Stomach smooth muscle (tissue), 2 donors: ENCODE measurements around the gene TMEM114.

Experiments used
- H3K27ac ChIP-seq: one replicate; pipeline ENCODE4 v1.7.0; 2013; ENCODE audit warnings: mild to moderate bottlenecking, low read length, inconsistent platforms
- H3K27me3 ChIP-seq, 2 donors: one replicate each; pipeline ENCODE4 v1.7.0; 2013; ENCODE audit warnings: low read length in 2 of 2; ENCODE audit not compliant: insufficient read depth in 2 of 2, control insufficient read depth in 1 of 2
- H3K36me3 ChIP-seq, 2 donors: one replicate each; pipeline ENCODE4 v1.7.0; 2013; ENCODE audit warnings: low read length in 2 of 2; ENCODE audit not compliant: control insufficient read depth in 2 of 2, insufficient read depth in 2 of 2
- H3K4me1 ChIP-seq: one replicate; pipeline ENCODE4 v1.7.0; 2013; ENCODE audit warnings: low read length; ENCODE audit not compliant: control insufficient read depth, insufficient read depth
- H3K4me3 ChIP-seq, 2 donors: one replicate each; pipeline ENCODE4 v1.7.0; 2013; ENCODE audit warnings: low read length in 2 of 2
- H3K9ac ChIP-seq, 2 donors: one replicate each; pipeline ENCODE4 v1.7.0; 2013; ENCODE audit warnings: low read length in 2 of 2, mild to moderate bottlenecking in 1 of 2
- H3K9me3 ChIP-seq, 2 donors: one replicate each; pipeline ENCODE4 v1.7.0; 2013; ENCODE audit warnings: low read length in 2 of 2; ENCODE audit not compliant: control insufficient read depth in 2 of 2
- donor health status: healthy.
- donor health status: Pancreatic carcinoma.

Gene TMEM114

DNA sequence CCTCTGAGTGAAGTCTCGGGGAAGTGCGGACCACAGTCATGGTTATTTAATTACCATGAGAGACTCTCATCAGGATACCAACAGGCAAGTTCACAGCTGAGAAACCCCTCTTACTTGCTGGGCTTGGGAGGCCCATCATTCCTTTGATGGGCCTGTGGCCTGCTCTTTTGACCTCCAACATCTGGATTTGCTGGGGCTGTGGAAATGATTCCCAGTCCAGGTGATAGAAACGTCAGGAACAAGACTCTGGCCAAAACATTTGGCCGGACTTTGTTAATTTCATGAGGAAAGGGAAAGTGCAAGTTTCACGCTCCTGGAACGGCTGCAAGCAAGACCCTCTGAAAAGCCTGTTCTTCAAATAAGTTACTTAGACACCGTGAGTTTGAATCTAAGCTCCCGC, 42.5 kb downstream of the TMEM114 start:
- Histone ChIP-seq H3K27ac (no peak overlapping the region), H3K27me3 (peaks cover 2 to 8% of the 10 kb centered on the region in 2 donors), H3K36me3 (no peaks in the 10 kb centered on the region), H3K9ac (no peak overlapping the region), H3K4me1 (no peaks in the 10 kb centered on the region), H3K4me3 (no peak overlapping the region), H3K9me3 (no peaks in the 10 kb centered on the region)

GRCh38 chr16:8544406-8544805, 45.9 kb downstream of the TMEM114 start:
- Histone ChIP-seq H3K9me3 (no peaks in the 10 kb centered on the region), H3K36me3 (no peaks in the 10 kb centered on the region), H3K27ac (no peak overlapping the region), H3K27me3 (peaks cover 0 to 7% of the 10 kb centered on the region in 2 donors), H3K9ac (no peak overlapping the region), H3K4me1 (no peaks in the 10 kb centered on the region), H3K4me3 (no peak overlapping the region)

DNA sequence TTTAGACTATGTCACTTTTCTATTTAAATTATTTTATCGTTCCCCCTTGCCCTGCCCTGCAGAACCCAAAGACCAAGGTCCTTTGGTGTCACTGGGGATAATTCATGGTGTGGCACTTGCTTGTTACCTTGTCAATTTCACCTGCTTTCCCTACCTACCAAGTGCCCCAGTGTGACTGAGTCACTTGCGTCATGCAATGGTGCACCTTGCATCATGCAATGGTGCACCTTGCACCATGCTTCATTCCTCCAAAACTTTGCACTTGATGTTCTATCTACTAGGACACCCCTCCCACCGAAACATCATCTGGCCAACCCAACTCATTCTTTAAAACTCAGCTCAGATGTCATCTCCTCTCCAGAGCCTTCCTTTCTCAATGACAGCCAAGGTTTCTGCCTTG, 47.1 kb downstream of the TMEM114 start:
- no peak overlapping the region for H3K4me3 ChIP-seq
- no peak overlapping the region for H3K9ac ChIP-seq
- no peak overlapping the region for H3K27ac ChIP-seq
- no peaks in the 10 kb centered on the region for H3K9me3 ChIP-seq
- H3K4me1 ChIP-seq = no peaks in the 10 kb centered on the region
- no peaks in the 10 kb centered on the region for H3K36me3 ChIP-seq
- H3K27me3 ChIP-seq = peaks cover 0 to 7% of the 10 kb centered on the region in 2 donors

- Histone ChIP-seq H3K27ac (no peak overlapping the region), H3K9ac (no peak overlapping the region), H3K4me1 (no peaks in the 10 kb centered on the region), H3K4me3 (no peak overlapping the region), H3K36me3 (no peaks in the 10 kb centered on the region), H3K9me3 (no peaks in the 10 kb centered on the region), H3K27me3 (peaks cover 0 to 5% of the 10 kb centered on the region in 2 donors)
Measured at GRCh38 chr16:8542393-8542792, 47.9 kb downstream of the TMEM114 start.

DNA sequence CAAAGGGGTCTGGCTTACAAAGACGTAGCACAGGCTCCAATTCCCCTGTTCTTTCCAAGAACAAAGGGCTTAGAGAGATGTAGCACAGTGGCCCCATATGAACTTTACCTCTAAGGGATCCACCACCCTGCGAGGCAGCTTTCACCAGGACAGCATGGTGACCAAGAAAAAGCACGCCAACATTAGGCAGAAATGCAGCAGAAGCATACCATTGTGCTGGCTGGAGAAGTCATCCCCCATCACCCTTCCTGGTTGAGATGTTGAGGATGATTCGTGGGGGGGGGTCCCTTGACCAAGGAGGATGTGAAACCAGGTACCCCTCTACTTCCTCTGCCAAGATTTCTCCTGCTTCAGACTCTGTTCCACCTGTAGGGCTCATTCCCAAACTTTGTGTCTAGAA, 48.4 kb downstream of the TMEM114 start:
- no peaks in the 10 kb centered on the region for H3K4me1 ChIP-seq
- no peaks in the 10 kb centered on the region for H3K36me3 ChIP-seq
- no peak overlapping the region for H3K4me3 ChIP-seq
- H3K27ac ChIP-seq = no peak overlapping the region
- peaks cover 0 to 5% of the 10 kb centered on the region in 2 donors for H3K27me3 ChIP-seq
- H3K9ac ChIP-seq = no peak overlapping the region
- no peaks in the 10 kb centered on the region for H3K9me3 ChIP-seq

- H3K4me1 ChIP-seq = no peaks in the 10 kb centered on the region
- no peaks in the 10 kb centered on the region for H3K36me3 ChIP-seq
- H3K27me3 ChIP-seq = no peaks in the 10 kb centered on the region
- H3K9ac ChIP-seq = no peak overlapping the region
- H3K4me3 ChIP-seq = no peak overlapping the region
- H3K27ac ChIP-seq = no peak overlapping the region
- H3K9me3 ChIP-seq = no peaks in the 10 kb centered on the region
Measured at GRCh38 chr16:8537691-8538342, 52.5 kb downstream of the TMEM114 start.

DNA sequence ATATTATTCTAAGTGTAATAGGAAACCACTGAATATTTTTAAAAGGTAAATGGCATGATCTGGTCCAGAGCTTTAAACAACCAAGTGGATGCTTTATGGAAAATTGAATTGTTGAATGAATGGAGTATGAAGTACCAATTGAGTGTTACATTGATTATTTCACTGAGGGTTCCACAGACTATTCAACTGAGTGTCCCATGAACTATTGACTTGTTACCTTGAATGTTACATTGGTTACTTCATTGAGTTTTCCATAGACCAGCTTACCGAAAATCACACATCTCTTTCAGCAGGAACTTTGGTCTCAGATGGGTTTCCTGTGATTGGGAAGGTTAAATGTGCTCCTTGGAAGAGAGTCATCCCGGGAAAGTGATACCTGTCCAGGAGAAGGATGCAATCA, 56.8 kb downstream of the TMEM114 start:
- no peaks in the 10 kb centered on the region for H3K4me1 ChIP-seq
- no peak overlapping the region for H3K9ac ChIP-seq

DNA sequence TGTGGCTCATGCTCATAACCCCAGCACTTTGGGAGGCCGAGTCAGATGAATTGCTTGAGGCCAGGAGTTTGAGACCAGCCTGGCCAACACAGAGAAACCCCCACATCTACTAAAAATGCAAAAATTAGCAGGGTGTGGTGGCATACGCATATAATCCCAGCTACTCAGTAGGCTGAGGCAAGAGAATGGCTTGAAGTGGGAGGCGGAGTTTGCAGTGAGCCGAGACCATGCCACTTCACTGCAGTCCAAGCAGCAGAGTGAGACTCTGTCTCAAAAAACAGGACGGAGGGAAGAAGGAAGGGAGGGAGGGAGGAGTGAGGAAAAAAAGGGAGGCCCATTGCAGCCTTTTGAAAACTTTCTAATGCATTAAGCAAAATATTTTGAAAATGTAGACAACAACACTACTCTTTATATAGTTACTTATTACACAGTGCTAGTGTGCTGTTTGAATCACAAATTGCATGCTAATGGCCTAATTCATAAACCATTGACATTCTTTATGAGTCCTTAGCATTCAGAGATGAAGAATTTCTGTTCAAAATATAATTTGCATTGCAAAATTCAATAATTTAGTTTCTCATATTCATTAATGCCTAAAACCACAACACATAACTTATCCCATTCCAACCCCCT, 59.4 kb downstream of the TMEM114 start:
- Histone ChIP-seq H3K27ac (no peak overlapping the region), H3K27me3 (peaks cover 0 to 2% of the 10 kb centered on the region in 2 donors), H3K9me3 (no peaks in the 10 kb centered on the region), H3K4me3 (no peak overlapping the region), H3K36me3 (no peaks in the 10 kb centered on the region), H3K4me1 (no peaks in the 10 kb centered on the region), H3K9ac (no peak overlapping the region)

More for the DNA sequence above, 56.8 kb downstream of the TMEM114 start:
- no peaks in the 10 kb centered on the region for H3K9me3 ChIP-seq
- no peak overlapping the region for H3K27ac ChIP-seq
- no peaks in the 10 kb centered on the region for H3K36me3 ChIP-seq
- H3K27me3 ChIP-seq = peaks cover 0 to 2% of the 10 kb centered on the region in 2 donors
- H3K4me3 ChIP-seq = no peak overlapping the region

DNA sequence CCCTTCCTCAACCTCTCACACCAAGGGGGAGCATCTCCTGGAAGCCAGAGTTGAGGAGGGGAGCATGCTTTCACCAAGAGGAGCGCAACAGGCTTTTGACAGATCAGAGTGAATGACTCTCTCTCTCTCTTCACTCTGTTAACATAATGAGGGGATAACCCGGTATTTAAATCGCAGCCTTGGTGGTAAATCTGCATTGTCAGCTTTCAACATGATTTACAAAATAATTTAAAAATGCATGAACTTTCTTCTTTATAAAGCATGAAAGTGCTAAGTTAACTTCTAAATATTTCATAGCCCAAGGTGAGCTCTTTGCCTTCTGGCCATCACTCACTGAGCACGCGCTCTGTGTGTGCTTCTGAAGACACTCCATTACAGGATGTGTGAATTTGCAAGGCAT, 61.8 kb downstream of the TMEM114 start:
- Histone ChIP-seq H3K9me3 (no peaks in the 10 kb centered on the region), H3K4me3 (no peak overlapping the region), H3K4me1 (no peaks in the 10 kb centered on the region), H3K27ac (no peak overlapping the region), H3K27me3 (peaks cover 0 to 2% of the 10 kb centered on the region in 2 donors), H3K36me3 (no peaks in the 10 kb centered on the region), H3K9ac (no peak overlapping the region)

DNA sequence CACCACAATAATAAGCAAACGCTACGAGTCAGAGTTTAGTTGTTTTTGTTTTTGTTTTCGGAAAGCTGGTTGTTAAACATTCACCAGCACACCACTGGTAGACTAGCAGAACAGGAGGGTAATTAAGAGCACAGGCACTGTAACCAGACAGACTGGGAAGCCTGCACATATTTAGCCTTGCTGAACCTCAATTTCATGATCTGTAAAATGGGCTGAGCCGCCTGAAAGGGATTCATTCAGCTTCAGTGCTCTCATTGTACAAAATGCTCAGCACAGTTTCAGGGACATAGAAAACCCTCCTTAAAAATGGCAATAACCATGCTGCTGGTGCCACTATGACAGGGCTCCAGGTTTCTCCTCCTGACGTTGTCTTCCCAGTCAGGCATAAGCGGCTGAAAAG, 66.4 kb downstream of the TMEM114 start:
- H3K27me3 ChIP-seq = peaks cover 4 to 8% of the 10 kb centered on the region in 2 donors
- no peaks in the 10 kb centered on the region for H3K36me3 ChIP-seq
- no peak overlapping the region for H3K4me3 ChIP-seq
- no peak overlapping the region for H3K27ac ChIP-seq
- no peak overlapping the region for H3K9ac ChIP-seq
- no peaks in the 10 kb centered on the region for H3K4me1 ChIP-seq
- no peaks in the 10 kb centered on the region for H3K9me3 ChIP-seq

DNA sequence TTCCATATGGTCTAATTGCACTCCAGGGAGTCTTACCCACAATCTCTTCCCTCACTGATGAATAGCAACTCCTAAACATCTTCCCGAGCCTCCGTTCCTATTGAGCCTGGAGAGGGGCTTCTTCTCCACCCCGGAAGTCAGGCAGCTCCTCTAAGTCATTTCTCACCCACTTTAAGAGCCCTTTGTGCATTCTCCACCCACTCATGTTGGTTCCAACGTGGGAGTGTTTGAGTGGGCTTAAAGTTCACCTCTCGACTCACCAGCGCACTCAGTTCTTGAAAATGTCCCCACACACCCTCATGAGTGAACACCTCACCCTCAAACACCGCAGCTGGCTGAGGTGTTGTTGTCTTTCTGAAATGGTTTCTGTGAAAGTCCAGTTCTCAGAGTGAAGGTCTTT, 67.6 kb downstream of the TMEM114 start:
- H3K4me3 ChIP-seq = no peak overlapping the region
- no peaks in the 10 kb centered on the region for H3K9me3 ChIP-seq
- H3K4me1 ChIP-seq = no peaks in the 10 kb centered on the region
- H3K27ac ChIP-seq = no peak overlapping the region
- H3K36me3 ChIP-seq = no peaks in the 10 kb centered on the region
- peaks cover 4 to 8% of the 10 kb centered on the region in 2 donors for H3K27me3 ChIP-seq
- no peak overlapping the region for H3K9ac ChIP-seq
